ENCODE measurements around the gene MRPL19.

DNA sequence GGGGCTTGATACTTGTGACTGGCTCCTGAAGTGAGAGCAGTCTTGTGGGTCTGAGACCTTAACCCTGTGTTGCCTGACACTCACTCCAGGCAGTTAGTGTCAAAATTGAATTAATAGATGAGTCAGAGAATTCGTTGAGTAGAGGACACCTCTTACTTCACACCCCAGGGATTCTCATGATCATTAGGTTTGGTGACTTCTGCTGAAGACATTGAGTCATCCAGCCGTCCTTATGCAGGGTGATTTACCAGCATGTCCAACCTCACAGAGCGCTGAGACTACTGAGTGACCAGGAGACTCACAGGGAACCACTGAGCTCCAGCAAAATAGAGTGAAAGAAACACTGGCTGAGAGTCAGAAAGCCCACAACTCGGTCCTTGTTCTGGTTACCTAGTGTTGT, 49.8 kb upstream of the MRPL19 start:
- TF ChIP-seq CTCF (conservative IDR thresholded peaks at IDR 0.05; ENCODE audit: low read depth, low read length) (no peak), EZH2 (IDR thresholded peaks at IDR 0.05; ENCODE audit: low read length, unreplicated experiment) (no peak)
